H1 (cell line): ENCODE results near the gene HRH2. TPM values are rescaled to one million over a fixed set of nuclear protein-coding genes. Genes with fewer than 3 reads are reported as not detected.
A peak's percentile ranks its signal among the peaks of the same experiment; 100 is the strongest.

ENCODE experiments used
- CTCF ChIA-PET: fragments of 300-600 bp; sonication (Branson Sonifier 250); formaldehyde crosslinking; loops from one replicate; lab custom pipeline; 2021; ENCODE audit not compliant: partially characterized antibody; lab: Charles Lee
- POLR2A ChIA-PET: fragments of 300-600 bp; sonication (Branson Sonifier 250); formaldehyde crosslinking; loops from one replicate; lab custom pipeline; 2021; ENCODE audit warnings: inconsistent platforms; ENCODE audit not compliant: partially characterized antibody; lab: Charles Lee
- DNase-seq, 2 experiments: peaks; one replicate each; pipeline versions ENCODE4 v3.0.0 to v3.0.0-alpha.2; 2010 to 2022; ENCODE audit warnings: low spot score in 2 of 2, low read depth in 1 of 2, mixed read lengths in 1 of 2
- FAIRE-seq: peaks from 2 replicates; lab custom pipeline; 2011; peaks lifted over from hg19 to GRCh38; lab: Jason Lieb, UNC
- H2AFZ ChIP-seq: 2 replicates; pipeline ENCODE4 v1.8.1; 2012; ENCODE audit warnings: low read length, inconsistent platforms
- H2AK5ac ChIP-seq: 2 replicates; pipeline ENCODE4 v1.6.1; 2013; ENCODE audit warnings: low read depth, low read length
- H2BK120ac ChIP-seq: replicated peaks from 2 replicates; pipeline ENCODE3; 2013; ENCODE audit warnings: low read depth, low read length, inconsistent platforms
- H2BK12ac ChIP-seq: 2 replicates; pipeline ENCODE4 v1.6.1; 2013; ENCODE audit warnings: low read depth, low read length
- H2BK15ac ChIP-seq: 2 replicates; pipeline ENCODE4 v1.6.1; 2013; ENCODE audit warnings: low read length
- H2BK20ac ChIP-seq: 2 replicates; pipeline ENCODE4 v1.6.1; 2013; ENCODE audit warnings: low read length
- H2BK5ac ChIP-seq: 2 replicates; pipeline ENCODE4 v1.6.1; 2013; ENCODE audit warnings: low read depth, low read length
- H3K14ac ChIP-seq: 2 replicates; pipeline ENCODE4 v1.6.1; 2013; ENCODE audit warnings: inconsistent platforms; ENCODE audit not compliant: insufficient read length
- H3K18ac ChIP-seq: 2 replicates; pipeline ENCODE4 v1.6.1; 2013; ENCODE audit warnings: low read length; ENCODE audit errors: extremely low read depth
- H3K23ac ChIP-seq: 2 replicates; pipeline ENCODE4 v1.6.1; 2013; ENCODE audit warnings: inconsistent platforms; ENCODE audit not compliant: insufficient read length
- H3K23me2 ChIP-seq: 2 replicates; pipeline ENCODE4 v1.6.1; 2013; ENCODE audit warnings: low read depth, low read length
- H3K27ac ChIP-seq: 2 replicates; pipeline ENCODE4 v1.6.1; 2011; ENCODE audit warnings: low read depth, low read length, inconsistent platforms
- H3K27me3 ChIP-seq, 4 experiments: replicated peaks in 1 of 4; 1 replicate in 1 of 4; 2 replicates in 3 of 4; pipeline versions ENCODE4 v1.6.1 to v1.8.1; 2011 to 2013; ENCODE audit warnings: low read length in 3 of 4, mild to moderate bottlenecking in 3 of 4, inconsistent platforms in 2 of 4, mixed read lengths in 2 of 4, moderate library complexity in 1 of 4; ENCODE audit not compliant: control insufficient read depth in 3 of 4, insufficient read depth in 3 of 4; ENCODE audit errors: extremely low read depth in 1 of 4
- H3K36me3 ChIP-seq, 4 experiments: 2 replicates each; pipeline versions ENCODE4 v1.6.1 to v1.8.1; 2011 to 2013; ENCODE audit warnings: mild to moderate bottlenecking in 4 of 4, low read length in 3 of 4, moderate library complexity in 2 of 4, control low read depth in 1 of 4, inconsistent platforms in 1 of 4; ENCODE audit not compliant: insufficient read depth in 4 of 4, control insufficient read depth in 2 of 4
- H3K4ac ChIP-seq: replicated peaks from 2 replicates; pipeline ENCODE3; 2013; ENCODE audit warnings: low read length, low read depth, mixed read lengths, inconsistent platforms; ENCODE audit not compliant: insufficient read length
- H3K4me1 ChIP-seq, 4 experiments: replicated peaks in 1 of 4; 1 replicate in 1 of 4; 2 replicates in 3 of 4; pipeline versions ENCODE4 v1.6.1 to v1.8.1; 2011 to 2013; ENCODE audit warnings: low read length in 3 of 4, inconsistent platforms in 2 of 4, mixed read lengths in 1 of 4; ENCODE audit not compliant: insufficient read depth in 4 of 4, control insufficient read depth in 3 of 4
- H3K4me2 ChIP-seq, 2 experiments: 2 replicates each; pipeline versions ENCODE4 v1.6.1 to v1.8.1; 2011 to 2013; ENCODE audit warnings: low read depth in 2 of 2, low read length in 2 of 2, control low read depth in 1 of 2, inconsistent platforms in 1 of 2, mild to moderate bottlenecking in 1 of 2; ENCODE audit not compliant: insufficient read depth in 1 of 2
- H3K4me3 ChIP-seq, 4 experiments: fragments of 200-600, 300-600 bp in 1 of 4; sonication (generic), shearing (Covaris generic), sonication (Bioruptor Twin) in 1 of 4; 2 replicates each; pipeline versions ENCODE4 v1.5.1 to v1.8.1; 2011 to 2016; ENCODE audit warnings: low read length in 4 of 4, low read depth in 3 of 4, control low read depth in 2 of 4, inconsistent platforms in 2 of 4, mild to moderate bottlenecking in 2 of 4, mixed read lengths in 1 of 4, moderate library complexity in 1 of 4; ENCODE audit not compliant: insufficient read depth in 2 of 4; ENCODE audit errors: extremely low read depth in 1 of 4
- H3K56ac ChIP-seq: replicated peaks from 2 replicates; pipeline ENCODE3; 2013; ENCODE audit warnings: low read depth, mild to moderate bottlenecking, mixed read lengths, low read length, inconsistent platforms; ENCODE audit not compliant: insufficient read length
- H3K79me1 ChIP-seq: 2 replicates; pipeline ENCODE4 v1.6.1; 2013; ENCODE audit warnings: low read depth, low read length, control low read depth
- H3K79me2 ChIP-seq, 2 experiments: 2 replicates each; pipeline versions ENCODE4 v1.6.1 to v1.8.1; 2012 to 2013; ENCODE audit warnings: low read length in 2 of 2, mild to moderate bottlenecking in 2 of 2, inconsistent platforms in 1 of 2; ENCODE audit not compliant: insufficient read depth in 2 of 2, control insufficient read depth in 1 of 2
- H3K9ac ChIP-seq, 4 experiments: replicated peaks in 1 of 4; 1 replicate in 1 of 4; 2 replicates in 3 of 4; pipeline versions ENCODE4 v1.6.1 to v1.8.1; 2011 to 2013; ENCODE audit warnings: low read depth in 3 of 4, low read length in 3 of 4, control low read depth in 2 of 4, mild to moderate bottlenecking in 2 of 4, moderate library complexity in 2 of 4, inconsistent platforms in 1 of 4; ENCODE audit errors: extremely low read depth in 1 of 4
- H3K9me3 ChIP-seq, 2 experiments: 2 replicates each; pipeline versions ENCODE4 v1.6.1 to v1.8.1; 2012 to 2013; ENCODE audit warnings: mild to moderate bottlenecking in 2 of 2, moderate library complexity in 2 of 2, control low read depth in 1 of 2, inconsistent platforms in 1 of 2, low read depth in 1 of 2, low read length in 1 of 2, mixed read lengths in 1 of 2; ENCODE audit not compliant: insufficient read depth in 2 of 2
- H4K20me1 ChIP-seq, 2 experiments: replicated peaks in 1 of 2; 2 replicates each; pipeline versions ENCODE3 to v1.8.1; 2011 to 2013; ENCODE audit warnings: inconsistent platforms in 2 of 2, low read length in 2 of 2, mild to moderate bottlenecking in 1 of 2; ENCODE audit not compliant: insufficient read depth in 2 of 2, control insufficient read depth in 1 of 2
- H4K5ac ChIP-seq: 2 replicates; pipeline ENCODE4 v1.6.1; 2013; ENCODE audit warnings: low read length, low read depth, mixed read lengths, inconsistent platforms; ENCODE audit not compliant: insufficient read length
- H4K8ac ChIP-seq: 2 replicates; pipeline ENCODE4 v1.8.0; 2013; ENCODE audit warnings: mild to moderate bottlenecking, moderate library complexity, low read length, inconsistent platforms; ENCODE audit not compliant: insufficient read depth; ENCODE audit errors: extremely low read depth
- H4K91ac ChIP-seq: replicated peaks from 2 replicates; pipeline ENCODE3; 2013; ENCODE audit warnings: low read length, mixed read lengths, inconsistent platforms; ENCODE audit not compliant: insufficient read length
- ASH2L ChIP-seq: fragments of 200-600, 300-600 bp; sonication (generic); IDR thresholded peaks from one replicate; pipeline ENCODE4 v1.7.1; 2017; ENCODE audit warnings: low read length
- BACH1 ChIP-seq: IDR thresholded peaks from 2 replicates; pipeline ENCODE4 v1.6.1; 2012; ENCODE audit warnings: low read length, improper control_type of control experiment
- CTBP2 ChIP-seq: IDR thresholded peaks from 2 replicates; pipeline ENCODE4 v1.7.0; 2011; ENCODE audit warnings: borderline replicate concordance, mild to moderate bottlenecking, moderate library complexity, mixed read lengths, low read length; ENCODE audit not compliant: insufficient read depth, insufficient read length
- EP300 ChIP-seq, 2 experiments: IDR thresholded peaks; 1 replicate in 1 of 2; 2 replicates in 1 of 2; pipeline ENCODE4 v1.6.1; 2011 to 2012; ENCODE audit warnings: low read depth in 2 of 2, low read length in 2 of 2, mild to moderate bottlenecking in 2 of 2, borderline replicate concordance in 1 of 2, inconsistent platforms in 1 of 2, moderate library complexity in 1 of 2
- FOSL1 ChIP-seq: IDR thresholded peaks from 2 replicates; pipeline ENCODE4 v1.6.1; 2011; ENCODE audit warnings: mild to moderate bottlenecking, low read depth, low read length, moderate library complexity; ENCODE audit not compliant: insufficient read depth
- NANOG ChIP-seq: IDR thresholded peaks from 2 replicates; pipeline ENCODE4 v1.6.1; 2011; ENCODE audit warnings: low read length, low read depth, mild to moderate bottlenecking, inconsistent platforms; ENCODE audit not compliant: insufficient read depth, poor library complexity, severe bottlenecking
- RBBP5 ChIP-seq: IDR thresholded peaks from 2 replicates; pipeline ENCODE4 v1.7.1; 2012; ENCODE audit warnings: low read depth, mild to moderate bottlenecking, inconsistent platforms, low read length, moderate library complexity, borderline replicate concordance
- SIX5 ChIP-seq: IDR thresholded peaks from 2 replicates; pipeline ENCODE4 v1.6.1; 2011; ENCODE audit warnings: mild to moderate bottlenecking, low read depth, low read length
- SP1 ChIP-seq: IDR thresholded peaks from 2 replicates; pipeline ENCODE4 v1.6.1; 2011; ENCODE audit warnings: low read depth, low read length
- YY1 ChIP-seq: IDR thresholded peaks from 2 replicates; pipeline ENCODE4 v1.6.1; 2011; ENCODE audit warnings: low read depth, mild to moderate bottlenecking, low read length
- WGBS, 2 experiments: shearing (Covaris generic) in 1 of 2; methylation state at CpG; one replicate each; pipeline versions ENCODE4 v1.1.6 to v1.1.7; 2013 to 2015; ENCODE audit warnings: low lambda C conversion rate in 2 of 2, mixed read lengths in 2 of 2, inconsistent platforms in 1 of 2, low coverage in 1 of 2, missing lambda C conversion rate in 1 of 2; ENCODE audit not compliant: insufficient replicate concordance in 2 of 2, insufficient coverage in 1 of 2, insufficient read length in 1 of 2; ENCODE audit errors: extremely low coverage in 1 of 2, missing lambda C conversion rate in 1 of 2; 5-methylcytosine and 5-hydroxymethylcytosine counted together
- polyA plus RNA-seq, 7 experiments: library from polyadenylated mRNA; depleted of rRNA in 3 of 7; stranded (reverse) in 5 of 7; unstranded in 2 of 7; fragments of >200 nt in 5 of 7; fragments of 200-250 nt in 2 of 7; gene quantifications; 1 replicate in 5 of 7; 2 replicates in 1 of 7; 4 replicates in 1 of 7; pipeline versions ENCODE4 v1.2.1 to v1.2.3, GENCODE V29; 2011 to 2013; ENCODE audit warnings: missing spikeins in 2 of 7, mixed read lengths in 2 of 7
- total RNA-seq: library from RNA; stranded (reverse); fragmentation: NEBNext Ultra II Directional; extraction: Animal tissue kit (Norgen Biotek cat#: 25700); gene quantifications from 2 replicates; pipeline ENCODE4 v1.2.1, GENCODE V29; 2021
- TF ChIP-seq, protein P1 (sequence below): IDR thresholded peaks from 2 replicates; pipeline ENCODE4 v1.6.1; 2011; ENCODE audit warnings: low read depth, mild to moderate bottlenecking, low read length; ENCODE audit not compliant: insufficient read depth

Gene HRH2
- total and polyA plus RNA-seq, 2 of the 8 experiments (the other 6 are each of a cell fraction or from before 2014, with no cell fraction given), result 7.8 to 8.1 TPM

DNA sequence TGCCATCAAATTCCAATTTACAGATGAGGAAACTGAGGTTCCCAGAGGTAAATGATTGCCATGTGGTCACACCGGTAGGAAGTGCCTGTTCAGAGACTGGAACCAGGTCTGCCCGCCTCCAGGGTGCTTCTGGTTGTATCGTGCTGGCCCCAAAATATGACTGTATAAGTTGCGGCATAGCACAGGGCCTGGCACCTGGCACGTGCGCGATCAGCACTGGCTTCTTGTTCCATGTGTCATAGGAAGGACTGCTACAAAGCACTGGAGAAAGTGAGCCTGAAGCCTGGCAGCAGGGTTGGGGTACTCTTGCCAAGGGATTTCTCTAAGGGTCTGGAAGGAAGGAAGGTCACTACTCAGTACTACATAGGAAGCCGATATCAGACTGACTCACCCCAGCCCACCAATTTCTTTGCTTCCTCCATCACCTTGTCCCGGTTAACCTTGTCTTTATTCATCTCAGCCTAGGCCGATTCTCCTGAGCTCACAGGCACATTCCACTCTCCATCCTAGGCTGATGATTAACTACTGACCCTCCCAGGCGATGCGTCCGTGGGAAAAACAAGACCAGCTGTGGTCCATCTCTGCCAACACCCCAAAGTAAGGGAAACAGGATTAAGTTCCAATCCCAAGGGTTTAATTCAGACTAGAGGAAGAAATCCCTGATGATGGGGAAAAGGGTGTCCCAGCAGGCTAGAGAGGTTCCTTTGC, 1.8 kb downstream of the HRH2 start:
- Histone ChIP-seq H3K14ac (no peak overlapping the region), H3K9me3 (no peaks in the 10 kb centered on the region), H3K23me2 (peaks cover 11% of the 10 kb centered on the region; the same call in 1 of the 2 replicates), H2AFZ (no peak overlapping the region), H2AK5ac (no peak overlapping the region), H3K79me2 (no peaks in the 10 kb centered on the region), H3K23ac (no peak overlapping the region), H4K20me1 (peaks cover 0 to 2% of the 10 kb centered on the region in 2 experiments), H4K5ac (no peak overlapping the region), H4K8ac (no peak overlapping the region), H3K27me3 (peaks cover 0 to 6% (median 0%) of the 10 kb centered on the region in 4 experiments; a peak in 5 of 7 replicates), H3K4ac (no peak overlapping the region), H3K18ac (peak overlapping the region; percentile 32), H3K27ac (no peak overlapping the region), H3K9ac (no peak overlapping the region), H3K56ac (no peak overlapping the region), H2BK120ac (no peak overlapping the region), H3K4me3 (no peak overlapping the region), H3K36me3 (no peaks in the 10 kb centered on the region), H3K4me2 (no peak overlapping the region; a peak in 1 of 4 replicates), H2BK20ac (no peak overlapping the region), H2BK15ac (peak overlapping the region; percentile 61; the same call in 1 of the 2 replicates), H4K91ac (no peak overlapping the region), H2BK12ac (no peak overlapping the region), H3K79me1 (peaks cover 4% of the 10 kb centered on the region; the same call in 1 of the 2 replicates), H2BK5ac (no peak overlapping the region), H3K4me1 (peaks cover 0 to 11% (median 2%) of the 10 kb centered on the region in 4 experiments; a peak in 5 of 7 replicates)
- CTCF ChIA-PET, result interaction anchor here (1.1 to 3.6 kb wide), 5 partner anchors 21 to 125 kb away, joined by 3 to 15 read pairs (median 3); no protein-coding TSS in a partner anchor
- DNase-seq (no peak), FAIRE-seq (no peak)
- 91% methylated on average over 13 of the region's 13 CpGs; no CpG with 5 or more reads in 1 of the 2 experiments for WGBS, 2 experiments
- POLR2A ChIA-PET, result interaction anchor here (0.9 kb wide), 1 partner anchor 10 kb away, joined by 3 read pairs; no protein-coding TSS in a partner anchor
- TF ChIP-seq, protein P1, sequence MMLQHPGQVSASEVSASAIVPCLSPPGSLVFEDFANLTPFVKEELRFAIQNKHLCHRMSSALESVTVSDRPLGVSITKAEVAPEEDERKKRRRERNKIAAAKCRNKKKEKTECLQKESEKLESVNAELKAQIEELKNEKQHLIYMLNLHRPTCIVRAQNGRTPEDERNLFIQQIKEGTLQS, result no peak
- TF ChIP-seq RBBP5 (no peak), EP300 (IDR thresholded peaks at IDR 0.05; ENCODE audit: borderline replicate concordance in 1 of 2, low read depth in 2 of 2, low read length in 2 of 2) (no peak), SP1 (no peak), CTBP2 (no peak), FOSL1 (no peak), SIX5 (no peak), NANOG (no peak), YY1 (no peak), ASH2L (no peak), BACH1 (no peak)
